HCT116 (cell line): Measurements from ENCODE around the gene PPAT.

Source experiments
- ELF1 ChIP-seq: IDR thresholded peaks from 2 replicates; pipeline ENCODE4 v1.6.1; 2012; ENCODE audit warnings: low read depth, borderline replicate concordance
- EZH2 ChIP-seq: fragments of 200-600 bp; sonication (generic); IDR thresholded peaks from 2 replicates; pipeline ENCODE4 v1.6.1; 2017; ENCODE audit warnings: antibody characterized with exemption, mixed run types
- TF ChIP-seq, protein P1 (sequence below): IDR thresholded peaks from 2 replicates; pipeline ENCODE4 v1.6.1; 2012
- TF ChIP-seq, protein P2 (sequence below): IDR thresholded peaks from 2 replicates; pipeline ENCODE4 v1.6.1; 2012
- TF ChIP-seq, protein P3 (sequence below), 3 experiments: fragments of 200-600 bp in 1 of 3; sonication (generic) in 1 of 3; IDR thresholded peaks in 2 of 3; conservative IDR thresholded peaks in 1 of 3; 2 replicates each; pipeline ENCODE4 v1.5.1; 2012 to 2017; ENCODE audit warnings: low read depth in 2 of 3, low read length in 2 of 3, antibody characterized with exemption in 1 of 3, borderline replicate concordance in 1 of 3, control low read depth in 1 of 3, mild to moderate bottlenecking in 1 of 3, mixed read lengths in 1 of 3, mixed run types in 1 of 3, moderate library complexity in 1 of 3; ENCODE audit not compliant: insufficient read depth in 1 of 3

DNA sequence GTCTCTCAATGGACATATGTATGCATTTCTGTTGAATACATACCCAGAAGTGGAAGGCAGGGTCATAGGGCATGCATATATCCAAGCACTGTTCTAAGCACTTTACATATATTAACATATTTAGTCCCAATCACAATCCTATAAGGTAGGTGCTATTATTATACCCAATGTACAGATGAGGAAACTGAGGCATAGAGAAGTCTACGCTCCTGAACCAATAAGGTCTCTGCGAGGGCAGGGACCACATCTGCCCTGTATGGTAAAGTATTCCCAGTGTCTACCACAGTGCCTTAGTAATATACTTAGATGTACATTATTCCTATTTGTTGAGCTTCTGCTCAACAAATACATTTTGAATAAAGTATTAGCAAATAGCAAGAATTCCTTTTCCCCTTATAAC, 5.2 kb downstream of the PPAT start:
- TF ChIP-seq, protein P1, sequence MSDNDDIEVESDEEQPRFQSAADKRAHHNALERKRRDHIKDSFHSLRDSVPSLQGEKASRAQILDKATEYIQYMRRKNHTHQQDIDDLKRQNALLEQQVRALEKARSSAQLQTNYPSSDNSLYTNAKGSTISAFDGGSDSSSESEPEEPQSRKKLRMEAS, result no peak
- TF ChIP-seq EZH2, result no peak
- TF ChIP-seq ELF1, result no peak
- TF ChIP-seq, protein P2, sequence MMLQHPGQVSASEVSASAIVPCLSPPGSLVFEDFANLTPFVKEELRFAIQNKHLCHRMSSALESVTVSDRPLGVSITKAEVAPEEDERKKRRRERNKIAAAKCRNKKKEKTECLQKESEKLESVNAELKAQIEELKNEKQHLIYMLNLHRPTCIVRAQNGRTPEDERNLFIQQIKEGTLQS, result no peak
- TF ChIP-seq, protein P3, sequence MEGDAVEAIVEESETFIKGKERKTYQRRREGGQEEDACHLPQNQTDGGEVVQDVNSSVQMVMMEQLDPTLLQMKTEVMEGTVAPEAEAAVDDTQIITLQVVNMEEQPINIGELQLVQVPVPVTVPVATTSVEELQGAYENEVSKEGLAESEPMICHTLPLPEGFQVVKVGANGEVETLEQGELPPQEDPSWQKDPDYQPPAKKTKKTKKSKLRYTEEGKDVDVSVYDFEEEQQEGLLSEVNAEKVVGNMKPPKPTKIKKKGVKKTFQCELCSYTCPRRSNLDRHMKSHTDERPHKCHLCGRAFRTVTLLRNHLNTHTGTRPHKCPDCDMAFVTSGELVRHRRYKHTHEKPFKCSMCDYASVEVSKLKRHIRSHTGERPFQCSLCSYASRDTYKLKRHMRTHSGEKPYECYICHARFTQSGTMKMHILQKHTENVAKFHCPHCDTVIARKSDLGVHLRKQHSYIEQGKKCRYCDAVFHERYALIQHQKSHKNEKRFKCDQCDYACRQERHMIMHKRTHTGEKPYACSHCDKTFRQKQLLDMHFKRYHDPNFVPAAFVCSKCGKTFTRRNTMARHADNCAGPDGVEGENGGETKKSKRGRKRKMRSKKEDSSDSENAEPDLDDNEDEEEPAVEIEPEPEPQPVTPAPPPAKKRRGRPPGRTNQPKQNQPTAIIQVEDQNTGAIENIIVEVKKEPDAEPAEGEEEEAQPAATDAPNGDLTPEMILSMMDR (IDR thresholded peaks at IDR 0.05 in 2 of 3, conservative IDR thresholded peaks at IDR 0.05 in 1 of 3; ENCODE audit: borderline replicate concordance in 1 of 3, insufficient read depth in 1 of 3, low read depth in 2 of 3, low read length in 2 of 3), result no peak
